ENCODE results near the gene ZDHHC11B.
"Not testable (repeated sequence)": the region's sequence is repeated elsewhere in the genome, so short reads cannot be mapped to it uniquely, and the experiment has no call there.

DNA sequence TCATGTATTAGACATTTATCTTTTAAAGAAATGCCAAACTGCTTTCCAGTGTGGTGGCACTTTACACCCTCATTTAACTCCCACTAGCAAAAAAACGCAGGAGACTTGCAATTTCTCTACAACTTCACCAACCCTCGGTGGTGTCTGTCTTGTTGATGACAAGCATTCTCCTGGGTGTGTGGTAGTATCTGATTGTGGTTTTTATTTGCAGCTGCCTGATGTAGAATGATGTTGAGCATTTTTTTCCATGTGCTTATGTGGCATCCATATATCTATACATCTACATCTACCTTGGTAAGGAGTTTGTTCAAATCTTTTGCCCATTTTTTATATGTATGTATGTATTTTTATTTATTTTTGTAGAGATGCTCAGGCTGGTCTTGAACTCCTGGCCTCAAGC is 49.5 kb upstream of the ZDHHC11B start:
- TF ChIP-seq, protein P1, sequence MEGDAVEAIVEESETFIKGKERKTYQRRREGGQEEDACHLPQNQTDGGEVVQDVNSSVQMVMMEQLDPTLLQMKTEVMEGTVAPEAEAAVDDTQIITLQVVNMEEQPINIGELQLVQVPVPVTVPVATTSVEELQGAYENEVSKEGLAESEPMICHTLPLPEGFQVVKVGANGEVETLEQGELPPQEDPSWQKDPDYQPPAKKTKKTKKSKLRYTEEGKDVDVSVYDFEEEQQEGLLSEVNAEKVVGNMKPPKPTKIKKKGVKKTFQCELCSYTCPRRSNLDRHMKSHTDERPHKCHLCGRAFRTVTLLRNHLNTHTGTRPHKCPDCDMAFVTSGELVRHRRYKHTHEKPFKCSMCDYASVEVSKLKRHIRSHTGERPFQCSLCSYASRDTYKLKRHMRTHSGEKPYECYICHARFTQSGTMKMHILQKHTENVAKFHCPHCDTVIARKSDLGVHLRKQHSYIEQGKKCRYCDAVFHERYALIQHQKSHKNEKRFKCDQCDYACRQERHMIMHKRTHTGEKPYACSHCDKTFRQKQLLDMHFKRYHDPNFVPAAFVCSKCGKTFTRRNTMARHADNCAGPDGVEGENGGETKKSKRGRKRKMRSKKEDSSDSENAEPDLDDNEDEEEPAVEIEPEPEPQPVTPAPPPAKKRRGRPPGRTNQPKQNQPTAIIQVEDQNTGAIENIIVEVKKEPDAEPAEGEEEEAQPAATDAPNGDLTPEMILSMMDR (IDR thresholded peaks at IDR 0.05) = not testable (repeated sequence)
- not testable (repeated sequence) for TF ChIP-seq EZH2 (IDR thresholded peaks at IDR 0.05)

Measured in neural progenitor cell (in vitro differentiated cells).